Measurements from ENCODE around the gene ABI3BP.
A peak's percentile ranks its signal among the peaks of the same experiment; 100 is the strongest.

Gene ABI3BP

GRCh38 chr3:100932491-100932890, 60.7 kb downstream of the ABI3BP start:
- peak; percentile 7 for DNase-seq

DNA sequence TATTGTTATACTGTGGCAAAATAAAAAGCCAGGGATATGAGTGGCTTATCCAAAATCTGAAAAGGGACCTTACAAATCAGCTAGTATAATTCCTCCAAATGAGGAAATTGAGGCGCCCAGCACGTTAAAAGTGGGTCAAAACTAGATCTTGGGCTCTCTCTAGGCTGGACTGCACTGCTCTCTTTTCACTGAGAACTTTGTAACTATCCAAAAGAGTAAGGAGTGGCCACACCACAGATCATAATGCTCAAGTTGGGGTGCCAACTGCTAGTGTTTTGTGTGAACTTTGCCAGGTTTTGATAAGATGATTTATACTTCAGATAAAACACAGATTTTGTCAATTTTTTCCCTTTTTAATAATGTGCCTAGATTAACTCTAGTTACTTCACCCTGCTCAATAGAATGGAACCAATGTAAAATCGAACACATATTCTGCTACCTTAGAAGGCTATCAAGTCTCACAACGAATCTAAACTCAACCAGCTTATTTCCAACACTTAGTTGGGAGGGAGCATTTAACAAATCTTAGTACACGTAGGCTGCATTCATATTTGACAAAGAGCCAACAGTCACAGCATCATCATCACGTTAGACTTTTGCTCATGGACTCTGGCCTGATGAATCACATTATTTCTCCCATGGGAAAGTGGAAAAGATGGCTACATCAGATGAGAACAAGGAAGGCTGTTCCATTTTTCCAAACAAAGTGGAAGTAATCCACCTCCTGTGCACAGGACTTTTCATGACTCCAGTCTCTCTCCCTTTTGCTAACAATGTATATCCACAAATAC, 64.4 kb downstream of the ABI3BP start:
- DNase-seq = peak; percentile 79

GRCh38 chr3:100927775-100928174, 65.4 kb downstream of the ABI3BP start:
- DNase-seq = peak; percentile 27

- DNase-seq = no peak
Measured at GRCh38 chr3:100915706-100916495, 77.3 kb downstream of the ABI3BP start.

- no peak for DNase-seq
Measured at GRCh38 chr3:100913870-100914648, 79.2 kb downstream of the ABI3BP start.

DNA sequence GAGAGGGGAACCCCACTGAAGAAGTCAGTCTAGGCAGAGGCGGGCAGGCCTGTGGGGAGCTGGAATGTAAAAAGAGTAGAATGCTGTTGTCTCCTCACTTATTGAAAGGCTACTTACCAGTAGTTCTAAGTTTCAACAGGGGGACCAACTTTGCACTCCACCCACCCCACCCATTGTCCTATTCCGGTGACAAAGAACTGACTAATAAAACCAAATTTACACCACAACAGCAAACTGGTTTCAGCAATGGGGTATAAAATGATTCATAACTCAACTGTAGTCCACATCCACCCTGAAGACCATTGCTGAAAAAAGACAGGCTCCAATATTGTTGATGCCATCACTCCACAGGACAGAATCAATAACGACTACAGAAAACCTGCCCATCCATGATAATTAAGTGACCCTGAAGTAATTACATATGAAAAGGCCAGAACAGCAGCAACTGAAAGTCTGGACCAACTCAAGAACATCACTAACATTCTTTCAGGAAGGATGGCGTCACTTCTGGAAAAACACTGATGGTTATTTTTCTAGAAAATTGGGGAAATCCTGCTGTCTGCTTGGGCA, 80.2 kb downstream of the ABI3BP start:
- DNase-seq = no peak

GRCh38 chr3:100912571-100912970, 80.7 kb downstream of the ABI3BP start:
- DNase-seq = no peak

- DNase-seq = no peak
Measured at GRCh38 chr3:100911956-100912355, 81.3 kb downstream of the ABI3BP start.

GRCh38 chr3:100910986-100911385, 82.2 kb downstream of the ABI3BP start:
- DNase-seq = no peak

GRCh38 chr3:100902572-100902971, 90.6 kb downstream of the ABI3BP start:
- DNase-seq = no peak

GRCh38 chr3:100900671-100901335, 92.4 kb downstream of the ABI3BP start:
- DNase-seq = peak; percentile 21

DNA sequence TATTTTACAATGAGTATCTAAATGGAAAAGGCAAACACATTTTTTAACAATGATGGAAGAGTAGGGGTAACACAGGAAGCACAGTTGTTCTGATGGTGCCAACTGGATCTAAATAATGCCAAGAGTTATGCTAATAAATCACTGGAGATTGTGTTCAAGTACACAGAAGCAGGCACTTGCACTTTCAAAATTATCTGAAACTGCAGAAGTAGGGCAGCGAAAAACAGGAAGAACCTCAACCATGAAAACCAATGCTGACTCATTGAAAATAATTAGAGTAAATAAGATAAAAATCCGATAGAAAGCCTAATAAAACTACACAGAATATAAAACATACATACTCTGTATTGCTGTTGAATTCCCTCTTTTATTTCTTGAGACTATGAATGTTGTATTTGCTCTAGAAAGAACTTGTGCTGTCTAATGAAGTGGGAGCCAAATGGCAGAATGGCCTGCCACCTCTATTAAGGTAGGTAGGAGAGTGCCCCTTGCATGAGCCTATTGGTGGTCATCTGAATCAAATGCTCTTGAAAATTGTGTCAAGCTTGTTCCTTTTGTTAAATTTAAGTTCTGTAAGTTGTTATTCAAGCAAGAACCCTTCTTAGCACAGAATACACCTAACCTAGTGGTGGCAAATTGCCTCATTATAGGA, 93.7 kb downstream of the ABI3BP start:
- DNase-seq = peak; percentile 63

DNA sequence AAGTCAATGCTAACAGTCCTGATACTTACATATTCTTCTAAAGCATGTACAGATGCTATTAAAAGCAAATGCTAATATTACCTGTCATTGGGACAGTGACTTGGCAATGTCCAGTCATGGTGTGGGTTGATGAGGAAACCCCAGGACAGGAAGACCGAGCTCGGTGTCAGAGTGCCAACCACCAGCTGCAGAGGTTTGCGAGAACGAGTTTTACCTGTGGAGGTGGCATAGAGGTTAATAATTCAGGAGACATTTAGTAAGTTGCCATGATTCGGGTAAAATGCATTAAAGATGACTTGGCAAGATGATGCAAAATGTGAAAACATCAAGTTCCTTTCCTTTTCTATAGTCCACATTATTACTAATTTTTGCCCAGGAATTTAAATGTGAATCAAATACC, 94.5 kb downstream of the ABI3BP start:
- no peak for DNase-seq

DNA sequence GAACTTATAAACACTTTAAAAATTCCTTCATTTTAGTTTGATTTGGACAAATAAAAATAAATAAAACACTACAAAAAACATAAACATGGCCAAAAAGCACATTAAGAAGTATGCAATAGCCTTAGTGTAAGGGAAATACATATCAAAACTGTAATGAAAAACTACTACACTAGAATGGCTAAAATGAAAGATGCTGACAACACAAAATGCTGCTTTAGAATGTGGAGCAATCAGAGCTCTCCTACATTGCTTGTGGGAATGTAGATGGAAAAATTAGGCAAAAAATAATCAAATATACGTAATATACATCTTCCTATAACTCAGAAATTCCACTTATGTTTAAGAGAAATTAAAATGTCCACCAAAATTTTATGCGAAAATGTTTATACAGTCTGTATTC, 96.2 kb downstream of the ABI3BP start:
- no peak for DNase-seq

- DNase-seq = no peak
Measured at GRCh38 chr3:100893590-100893989, 99.6 kb downstream of the ABI3BP start.

- no peak for DNase-seq
Measured at GRCh38 chr3:100893108-100893507, 100.1 kb downstream of the ABI3BP start.

- no peak for DNase-seq
Measured at GRCh38 chr3:100891827-100892226, 101.4 kb downstream of the ABI3BP start.

DNA sequence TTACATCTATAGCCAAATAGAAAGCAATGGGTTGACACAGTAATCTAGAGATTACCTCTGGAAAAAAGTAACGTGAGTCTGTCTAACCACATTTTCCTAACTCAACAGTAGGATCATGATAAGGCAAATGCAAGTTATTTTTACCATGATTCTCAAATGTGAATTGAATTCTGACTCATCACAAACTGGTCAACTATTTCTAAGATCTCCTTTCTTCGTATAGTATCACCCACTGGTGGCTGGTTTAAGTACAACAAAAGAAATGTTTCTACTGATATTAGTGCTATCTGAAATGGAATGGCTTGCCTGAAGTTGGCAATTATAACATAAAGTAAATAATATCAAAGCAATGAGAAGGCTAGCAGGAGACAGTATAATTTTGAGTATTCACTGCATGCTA, 102.2 kb downstream of the ABI3BP start:
- DNase-seq = peak; percentile 62

- no peak for DNase-seq
Measured at GRCh38 chr3:100888881-100889280, 104.3 kb downstream of the ABI3BP start.

DNA sequence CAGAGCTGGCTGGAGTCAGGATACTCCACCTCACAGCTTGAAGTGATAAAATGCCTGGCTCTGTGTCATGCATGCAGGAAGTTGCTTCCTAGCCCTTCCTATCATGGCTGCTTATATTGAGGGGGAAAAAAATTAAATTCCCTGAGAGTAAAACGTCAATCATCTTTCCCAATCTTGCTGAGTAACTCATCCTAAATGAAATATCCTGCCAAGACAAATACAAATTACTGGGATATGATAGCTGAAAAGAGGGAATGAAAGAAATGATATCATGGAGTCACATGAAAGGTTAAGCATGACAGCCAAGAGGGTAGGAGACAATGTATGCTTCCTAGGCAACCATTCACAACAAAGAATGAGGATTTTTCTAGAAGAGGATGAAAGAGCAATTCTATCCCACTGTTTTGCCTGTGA, 110.6 kb downstream of the ABI3BP start:
- peak; percentile 92 for DNase-seq

DNA sequence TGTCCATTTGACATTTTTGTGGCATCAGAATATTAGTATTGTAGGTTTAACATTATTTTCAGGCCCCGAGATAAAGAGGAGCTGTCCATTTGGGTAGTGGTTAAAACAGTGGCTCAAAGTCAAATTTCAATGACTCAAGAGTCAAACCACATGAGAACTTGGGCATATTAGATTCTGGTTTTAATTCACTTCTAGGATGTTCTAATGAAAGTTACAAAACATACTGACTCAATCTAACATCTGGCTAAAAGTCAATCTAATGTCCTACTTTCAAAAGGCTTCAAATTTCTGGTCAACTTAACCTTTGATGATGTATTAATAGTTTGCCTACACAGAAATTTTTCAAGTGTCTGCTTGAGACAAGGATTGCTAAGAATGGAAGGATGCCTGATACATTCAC, 112.4 kb downstream of the ABI3BP start:
- DNase-seq = no peak

- DNase-seq = no peak
Measured at GRCh38 chr3:100880072-100880471, 113.1 kb downstream of the ABI3BP start.

Data from NCI-H226 (cell line).